GOT3 (cell line): ENCODE measurements around the gene RTN1.

Experiments
- DNase-seq: peaks from one replicate; lab custom pipeline; 2025; ENCODE audit warnings: mixed read lengths; lab: John Stamatoyannopoulos, UW

RTN1 gene

DNA sequence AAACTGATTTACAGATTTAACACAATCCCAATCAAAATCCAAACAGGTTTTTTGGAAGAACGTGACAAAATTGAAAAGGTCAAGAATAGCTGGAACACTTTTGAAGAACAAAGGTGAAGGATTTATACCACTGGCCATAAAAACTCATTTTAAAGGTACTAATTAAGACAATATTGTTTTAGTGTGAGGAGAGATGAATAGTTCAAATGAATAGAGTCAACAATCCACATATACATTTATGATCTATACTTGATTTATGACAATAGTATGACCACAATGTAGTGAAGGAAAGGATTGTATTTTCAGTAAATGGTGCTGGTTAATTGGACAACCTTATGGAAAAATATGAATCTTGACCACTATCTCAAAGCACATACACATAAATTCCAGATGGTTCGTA lies 323.3 kb downstream of the RTN1 start:
- DNase-seq, result no peak
